Natural killer cell (primary cell): ENCODE results near the gene UNC79. TPM values are rescaled to one million over a fixed set of nuclear protein-coding genes. Genes with fewer than 3 reads are reported as not detected.

Experiments
- ATAC-seq, 3 donors: fragments of 150-1000 bp in 2 of 3; fragments of 200-7000 bp in 1 of 3; cut with Tn5 transposase; 1 replicate in 1 of 3; 2 replicates in 2 of 3; pipeline ENCODE4 v1.10.0; 2021; ENCODE audit warnings: mild to moderate bottlenecking in 2 of 3, moderate library complexity in 2 of 3
- DNase-seq, 2 donors: peaks; one replicate each; pipeline versions ENCODE4 v3.0.0 to v3.0.0-alpha.2; 2013 to 2021; ENCODE audit warnings: mixed read lengths in 1 of 2
- H3K27ac ChIP-seq: one replicate; pipeline ENCODE4 v1.5.1; 2013; ENCODE audit warnings: mild to moderate bottlenecking, low read length
- H3K27me3 ChIP-seq: one replicate; pipeline ENCODE4 v1.6.1; 2013; ENCODE audit warnings: low read length; ENCODE audit not compliant: control insufficient read depth, insufficient read depth
- H3K36me3 ChIP-seq: one replicate; pipeline ENCODE4 v1.6.1; 2013; ENCODE audit warnings: low read length; ENCODE audit not compliant: control insufficient read depth, insufficient read depth
- H3K4me1 ChIP-seq: one replicate; pipeline ENCODE4 v1.6.1; 2013; ENCODE audit warnings: low read length; ENCODE audit not compliant: control insufficient read depth, insufficient read depth
- H3K4me3 ChIP-seq: one replicate; pipeline ENCODE4 v1.5.1; 2013; ENCODE audit warnings: low read length
- H3K9me3 ChIP-seq: one replicate; pipeline ENCODE4 v1.6.1; 2013; ENCODE audit warnings: low read length; ENCODE audit not compliant: control insufficient read depth, insufficient read depth
- H3K27ac Mint-ChIP-seq, 2 donors: one replicate each; pipeline ENCODE4 v1.8.0; 2022; ENCODE audit warnings: mild to moderate bottlenecking in 2 of 2, mixed read lengths in 2 of 2, moderate library complexity in 1 of 2
- H3K27me3 Mint-ChIP-seq, 2 donors: one replicate each; pipeline ENCODE4 v1.8.0; 2022; ENCODE audit warnings: low read depth in 2 of 2, mixed read lengths in 2 of 2
- H3K36me3 Mint-ChIP-seq: one replicate; pipeline ENCODE4 v1.8.0; 2022; ENCODE audit warnings: mixed read lengths
- H3K4me1 Mint-ChIP-seq, 2 donors: one replicate each; pipeline ENCODE4 v1.8.0; 2022; ENCODE audit warnings: mixed read lengths in 2 of 2
- H3K4me3 Mint-ChIP-seq: one replicate; pipeline ENCODE4 v1.8.0; 2022; ENCODE audit warnings: mild to moderate bottlenecking, moderate library complexity, mixed read lengths
- H3K9me3 Mint-ChIP-seq, 2 donors: one replicate each; pipeline ENCODE4 v1.8.0; 2022; ENCODE audit warnings: mixed read lengths in 2 of 2
- WGBS: methylation state at CpG from one replicate; pipeline ENCODE4 v1.1.7; 2013; ENCODE audit warnings: missing lambda C conversion rate; ENCODE audit not compliant: insufficient coverage; 5-methylcytosine and 5-hydroxymethylcytosine counted together
- intact Hi-C: fragments of 100-400 bp; cut with micrococcal nuclease; formaldehyde crosslinking; loops from one replicate; pipeline ENCODE4 v1.14.2; 2022
- total RNA-seq, 4 donors: library from RNA; stranded (reverse); fragments of 120-200 nt in 1 of 4; gene quantifications; one replicate each; pipeline versions ENCODE4 v1.2.3 to v1.2.4, GENCODE V29; 2013 to 2022
- TF ChIP-seq, protein P1 (sequence below): fragments of 200-600 bp; IDR thresholded peaks from one replicate; pipeline ENCODE4 v1.8.0; 2022; ENCODE audit warnings: antibody characterized with exemption

Gene UNC79
- total RNA-seq, 3 donors from 2014 or later (not counting 1 experiment from before 2014, with no cell fraction given), result 0.05 TPM; not detected in 1

DNA sequence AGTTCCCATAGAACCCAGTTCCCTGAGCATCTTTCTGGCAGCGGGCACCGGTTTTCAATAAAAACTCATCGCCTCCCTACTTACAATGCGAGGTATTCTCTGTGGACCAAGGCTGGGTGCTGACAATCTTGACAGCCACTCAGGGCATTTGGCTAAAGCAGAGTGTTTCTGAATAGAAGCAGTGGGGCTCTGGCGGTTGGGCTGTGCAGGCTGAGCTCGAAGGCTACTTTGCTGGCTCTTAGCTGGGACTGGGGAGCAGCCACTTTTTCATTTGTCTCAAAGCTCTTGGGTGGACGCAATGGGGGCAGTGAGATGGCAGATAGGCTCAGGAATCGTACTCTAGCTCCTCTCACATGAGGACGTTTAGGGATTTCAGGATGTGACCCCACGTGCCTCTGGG, 151.8 kb downstream of the UNC79 start:
- H3K27ac Mint-ChIP-seq, result no peak overlapping the region
- H3K4me1 ChIP-seq, result no peaks in the 10 kb centered on the region
- H3K36me3 ChIP-seq, result no peaks in the 10 kb centered on the region
- no peaks in the 10 kb centered on the region for H3K9me3 Mint-ChIP-seq
- no peaks in the 10 kb centered on the region for H3K9me3 ChIP-seq
- TF ChIP-seq, protein P1, sequence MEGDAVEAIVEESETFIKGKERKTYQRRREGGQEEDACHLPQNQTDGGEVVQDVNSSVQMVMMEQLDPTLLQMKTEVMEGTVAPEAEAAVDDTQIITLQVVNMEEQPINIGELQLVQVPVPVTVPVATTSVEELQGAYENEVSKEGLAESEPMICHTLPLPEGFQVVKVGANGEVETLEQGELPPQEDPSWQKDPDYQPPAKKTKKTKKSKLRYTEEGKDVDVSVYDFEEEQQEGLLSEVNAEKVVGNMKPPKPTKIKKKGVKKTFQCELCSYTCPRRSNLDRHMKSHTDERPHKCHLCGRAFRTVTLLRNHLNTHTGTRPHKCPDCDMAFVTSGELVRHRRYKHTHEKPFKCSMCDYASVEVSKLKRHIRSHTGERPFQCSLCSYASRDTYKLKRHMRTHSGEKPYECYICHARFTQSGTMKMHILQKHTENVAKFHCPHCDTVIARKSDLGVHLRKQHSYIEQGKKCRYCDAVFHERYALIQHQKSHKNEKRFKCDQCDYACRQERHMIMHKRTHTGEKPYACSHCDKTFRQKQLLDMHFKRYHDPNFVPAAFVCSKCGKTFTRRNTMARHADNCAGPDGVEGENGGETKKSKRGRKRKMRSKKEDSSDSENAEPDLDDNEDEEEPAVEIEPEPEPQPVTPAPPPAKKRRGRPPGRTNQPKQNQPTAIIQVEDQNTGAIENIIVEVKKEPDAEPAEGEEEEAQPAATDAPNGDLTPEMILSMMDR, result no peak
- ATAC-seq (no peak), DNase-seq (no peak)
- no peaks in the 10 kb centered on the region for H3K27me3 ChIP-seq
- no peaks in the 10 kb centered on the region for H3K36me3 Mint-ChIP-seq
- H3K4me3 ChIP-seq, result no peak overlapping the region
- intact Hi-C loops, result no loop called here
- no peak overlapping the region for H3K4me3 Mint-ChIP-seq
- H3K4me1 Mint-ChIP-seq, result no peaks in the 10 kb centered on the region
- WGBS, result 89% methylated on average over 10 of the region's 10 CpGs
- peaks cover 12 to 16% of the 10 kb centered on the region in 2 donors for H3K27me3 Mint-ChIP-seq
- H3K27ac ChIP-seq, result no peak overlapping the region

DNA sequence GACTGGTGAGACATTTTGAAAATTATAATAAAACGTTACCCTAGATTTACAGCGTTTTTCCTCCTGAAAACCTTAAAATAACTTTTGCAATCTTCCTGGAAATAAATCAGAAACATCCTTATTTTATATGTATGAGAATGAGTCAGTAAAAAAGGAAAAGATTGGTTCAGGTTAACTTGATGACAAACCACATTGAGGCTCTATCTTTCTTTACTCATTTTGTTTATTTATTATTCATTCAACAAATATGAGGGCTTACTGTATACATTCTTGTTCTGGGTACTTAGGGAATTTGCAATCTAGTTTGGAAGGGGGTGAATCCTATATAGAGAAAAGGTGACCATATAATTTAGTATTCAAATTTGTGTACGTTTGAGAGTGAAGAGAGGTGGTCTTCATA, 156.6 kb downstream of the UNC79 start:
- ATAC-seq (no peak), DNase-seq (no peak)
- Mint-ChIP-seq H3K27ac (no peak overlapping the region), H3K27me3 (peaks cover 12 to 25% of the 10 kb centered on the region in 2 donors), H3K36me3 (no peaks in the 10 kb centered on the region), H3K9me3 (no peaks in the 10 kb centered on the region), H3K4me3 (no peak overlapping the region), H3K4me1 (no peaks in the 10 kb centered on the region)
- WGBS, result 75% methylated on average over 1 of the region's 3 CpGs
- intact Hi-C loops, result no loop called here
- TF ChIP-seq, protein P1, result no peak
- H3K27me3 ChIP-seq, result no peaks in the 10 kb centered on the region
- H3K4me3 ChIP-seq, result no peak overlapping the region
- H3K27ac ChIP-seq, result no peak overlapping the region
- no peaks in the 10 kb centered on the region for H3K4me1 ChIP-seq
- H3K36me3 ChIP-seq, result no peaks in the 10 kb centered on the region
- H3K9me3 ChIP-seq, result no peaks in the 10 kb centered on the region

DNA sequence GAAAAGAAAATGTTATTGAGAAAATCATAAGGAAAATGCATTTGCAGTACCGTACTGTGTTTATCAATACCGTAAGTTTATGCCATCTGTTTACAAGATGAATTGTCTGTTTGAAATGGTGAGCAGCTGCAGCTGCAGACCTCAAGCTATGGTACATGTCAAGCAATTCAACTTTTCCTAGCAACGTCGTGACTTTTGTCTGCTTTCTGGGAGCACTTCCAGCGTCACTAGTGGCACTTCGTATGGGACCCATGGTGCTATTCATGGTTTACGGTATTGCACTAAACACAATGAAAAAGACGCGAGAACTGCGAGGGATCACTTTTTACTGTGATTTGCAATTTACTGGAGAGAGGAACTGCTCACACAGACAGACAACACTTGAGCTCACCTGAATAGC, 160.8 kb downstream of the UNC79 start:
- H3K27ac ChIP-seq, result no peak overlapping the region
- Mint-ChIP-seq H3K9me3 (no peaks in the 10 kb centered on the region), H3K4me1 (no peaks in the 10 kb centered on the region), H3K27ac (no peak overlapping the region), H3K4me3 (no peak overlapping the region), H3K27me3 (peaks cover 13 to 30% of the 10 kb centered on the region in 2 donors), H3K36me3 (no peaks in the 10 kb centered on the region)
- H3K4me3 ChIP-seq, result no peak overlapping the region
- no peaks in the 10 kb centered on the region for H3K9me3 ChIP-seq
- intact Hi-C loops, result no loop called here
- DNase-seq, result no peak
- WGBS, result 90% methylated on average over 10 of the region's 10 CpGs
- TF ChIP-seq, protein P1, result no peak
- no peaks in the 10 kb centered on the region for H3K4me1 ChIP-seq
- H3K27me3 ChIP-seq, result no peaks in the 10 kb centered on the region
- no peaks in the 10 kb centered on the region for H3K36me3 ChIP-seq
- ATAC-seq, result no peak

DNA sequence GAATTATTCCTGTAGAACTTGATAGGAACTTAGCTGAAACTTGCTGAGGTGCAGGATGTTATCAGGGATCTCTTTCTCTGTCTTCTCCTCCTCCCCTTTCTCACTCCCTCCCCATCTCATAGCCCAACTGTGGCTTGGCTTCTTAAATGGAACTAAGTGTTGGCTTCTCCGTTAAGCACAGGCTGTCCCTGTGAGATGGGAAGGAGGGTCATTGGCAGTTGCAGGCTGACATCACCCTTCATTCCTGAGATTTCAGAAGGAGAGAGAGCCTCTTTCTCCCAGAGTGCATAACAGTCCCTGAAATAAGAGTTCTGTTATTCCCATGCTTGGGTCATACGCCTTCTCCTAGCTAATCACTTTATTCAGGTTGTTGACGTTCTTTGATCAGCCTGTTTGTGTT, 162.0 kb downstream of the UNC79 start:
- no peaks in the 10 kb centered on the region for H3K27me3 ChIP-seq
- no peak overlapping the region for H3K4me3 Mint-ChIP-seq
- no peaks in the 10 kb centered on the region for H3K4me1 Mint-ChIP-seq
- ATAC-seq (no peak), DNase-seq (no peak)
- WGBS, result 33% methylated on average over 1 of the region's 3 CpGs
- H3K36me3 ChIP-seq, result no peaks in the 10 kb centered on the region
- H3K27ac Mint-ChIP-seq, result no peak overlapping the region
- H3K4me3 ChIP-seq, result no peak overlapping the region
- intact Hi-C loops, result no loop called here
- no peaks in the 10 kb centered on the region for H3K9me3 Mint-ChIP-seq
- no peaks in the 10 kb centered on the region for H3K9me3 ChIP-seq
- TF ChIP-seq, protein P1, result no peak
- no peaks in the 10 kb centered on the region for H3K36me3 Mint-ChIP-seq
- H3K4me1 ChIP-seq, result no peaks in the 10 kb centered on the region
- peaks cover 13 to 23% of the 10 kb centered on the region in 2 donors for H3K27me3 Mint-ChIP-seq
- no peak overlapping the region for H3K27ac ChIP-seq
